HG03442 (cell line): ENCODE data around the gene GMPPA.
A peak's percentile ranks its signal among the peaks of the same experiment; 100 is the strongest.

Experiments used
- ATAC-seq: cut with Tn5 transposase; IDR thresholded peaks from one replicate; pipeline ENCODE4 v1.9.1; 2021; ENCODE audit warnings: mild to moderate bottlenecking, moderate library complexity; ENCODE audit not compliant: unreplicated experiment

GMPPA gene

GRCh38 chr2:219517954-219518778 is 19.5 kb downstream of the GMPPA start:
- ATAC-seq, result no peak

GRCh38 chr2:219519526-219519916 is 20.8 kb downstream of the GMPPA start:
- no peak for ATAC-seq

GRCh38 chr2:219520079-219520478 is 21.4 kb downstream of the GMPPA start:
- ATAC-seq, result no peak

- ATAC-seq, result no peak
Measured at GRCh38 chr2:219521066-219521880, 22.6 kb downstream of the GMPPA start.

GRCh38 chr2:219522111-219523030 is 23.7 kb downstream of the GMPPA start:
- no peak for ATAC-seq

- ATAC-seq, result no peak
Measured at GRCh38 chr2:219523031-219523671, 24.5 kb downstream of the GMPPA start.

- no peak for ATAC-seq
Measured at GRCh38 chr2:219524817-219525216, 26.1 kb downstream of the GMPPA start.

- ATAC-seq, result no peak
Measured at GRCh38 chr2:219525533-219526232, 27.0 kb downstream of the GMPPA start.

GRCh38 chr2:219526320-219527075 is 27.8 kb downstream of the GMPPA start:
- ATAC-seq, result no peak

- no peak for ATAC-seq
Measured at GRCh38 chr2:219527076-219527394, 28.3 kb downstream of the GMPPA start.

- no peak for ATAC-seq
Measured at GRCh38 chr2:219527472-219527871, 28.8 kb downstream of the GMPPA start.

GRCh38 chr2:219530048-219530963 is 31.6 kb downstream of the GMPPA start:
- peak; percentile 85 for ATAC-seq

- ATAC-seq, result no peak
Measured at GRCh38 chr2:219531639-219532377, 33.1 kb downstream of the GMPPA start.

- no peak for ATAC-seq
Measured at GRCh38 chr2:219532378-219532649, 33.6 kb downstream of the GMPPA start.

GRCh38 chr2:219533930-219534661 is 35.4 kb downstream of the GMPPA start:
- ATAC-seq, result no peak

GRCh38 chr2:219536425-219536824 is 37.7 kb downstream of the GMPPA start:
- no peak for ATAC-seq

GRCh38 chr2:219536967-219537366 is 38.3 kb downstream of the GMPPA start:
- no peak for ATAC-seq
